ENCODE results near the gene SREBF1. TPM values are rescaled to one million over a fixed set of nuclear protein-coding genes. Genes with fewer than 3 reads are reported as not detected.

SREBF1 gene
- total RNA-seq, 1 donor from 2014 or later: 85.0 TPM

GRCh38 chr17:17857496-17857895, 20.7 kb upstream of the SREBF1 start:
- H3K27me3 Mint-ChIP-seq: no peaks in the 10 kb centered on the region
- H3K9me3 Mint-ChIP-seq (ENCODE audit: low read depth): no peaks in the 10 kb centered on the region
- no peaks in the 10 kb centered on the region for H3K4me1 Mint-ChIP-seq (ENCODE audit: low read depth)
- no peak overlapping the region for H3K4me3 Mint-ChIP-seq (ENCODE audit: low read depth)
- DNase-seq (ENCODE audit: low spot score, unreplicated experiment): no peak
- H3K27ac Mint-ChIP-seq: no peak overlapping the region
- no peaks in the 10 kb centered on the region for H3K36me3 Mint-ChIP-seq (ENCODE audit: insufficient read depth)
- TF ChIP-seq CTCF (IDR thresholded peaks at IDR 0.05; ENCODE audit: unreplicated experiment): no peak

GRCh38 chr17:17856386-17856785, 19.6 kb upstream of the SREBF1 start:
- H3K9me3 Mint-ChIP-seq (ENCODE audit: low read depth): no peaks in the 10 kb centered on the region
- H3K27me3 Mint-ChIP-seq: no peaks in the 10 kb centered on the region
- no peak for TF ChIP-seq CTCF (IDR thresholded peaks at IDR 0.05; ENCODE audit: unreplicated experiment)
- no peak overlapping the region for H3K4me3 Mint-ChIP-seq (ENCODE audit: low read depth)
- no peaks in the 10 kb centered on the region for H3K4me1 Mint-ChIP-seq (ENCODE audit: low read depth)
- H3K36me3 Mint-ChIP-seq (ENCODE audit: insufficient read depth): no peaks in the 10 kb centered on the region
- no peak overlapping the region for H3K27ac Mint-ChIP-seq
- DNase-seq (ENCODE audit: low spot score, unreplicated experiment): no peak

- no peaks in the 10 kb centered on the region for H3K27me3 Mint-ChIP-seq
- H3K27ac Mint-ChIP-seq: no peak overlapping the region
- no peak for DNase-seq (ENCODE audit: low spot score, unreplicated experiment)
- H3K36me3 Mint-ChIP-seq (ENCODE audit: insufficient read depth): no peaks in the 10 kb centered on the region
- TF ChIP-seq CTCF (IDR thresholded peaks at IDR 0.05; ENCODE audit: unreplicated experiment): no peak
- no peaks in the 10 kb centered on the region for H3K9me3 Mint-ChIP-seq (ENCODE audit: low read depth)
- H3K4me1 Mint-ChIP-seq (ENCODE audit: low read depth): no peaks in the 10 kb centered on the region
- H3K4me3 Mint-ChIP-seq (ENCODE audit: low read depth): no peak overlapping the region
Measured at GRCh38 chr17:17855976-17856375, 19.2 kb upstream of the SREBF1 start.

GRCh38 chr17:17853811-17854447, 17.1 kb upstream of the SREBF1 start:
- no peaks in the 10 kb centered on the region for H3K9me3 Mint-ChIP-seq (ENCODE audit: low read depth)
- H3K4me3 Mint-ChIP-seq (ENCODE audit: low read depth): no peak overlapping the region
- no peak for TF ChIP-seq CTCF (IDR thresholded peaks at IDR 0.05; ENCODE audit: unreplicated experiment)
- H3K4me1 Mint-ChIP-seq (ENCODE audit: low read depth): peaks cover 3% of the 10 kb centered on the region
- H3K36me3 Mint-ChIP-seq (ENCODE audit: insufficient read depth): no peaks in the 10 kb centered on the region
- DNase-seq (ENCODE audit: low spot score, unreplicated experiment): no peak
- no peak overlapping the region for H3K27ac Mint-ChIP-seq
- H3K27me3 Mint-ChIP-seq: no peaks in the 10 kb centered on the region

GRCh38 chr17:17852930-17853329, 16.1 kb upstream of the SREBF1 start:
- Mint-ChIP-seq H3K9me3 (ENCODE audit: low read depth) (no peaks in the 10 kb centered on the region), H3K36me3 (ENCODE audit: insufficient read depth) (no peaks in the 10 kb centered on the region), H3K4me1 (ENCODE audit: low read depth) (peaks cover 3% of the 10 kb centered on the region), H3K27me3 (no peaks in the 10 kb centered on the region), H3K4me3 (ENCODE audit: low read depth) (no peak overlapping the region), H3K27ac (no peak overlapping the region)
- DNase-seq (ENCODE audit: low spot score, unreplicated experiment): no peak
- no peak for TF ChIP-seq CTCF (IDR thresholded peaks at IDR 0.05; ENCODE audit: unreplicated experiment)
